BJ (cell line): ENCODE measurements around the gene ELAVL1. TPM values are rescaled to one million over a fixed set of nuclear protein-coding genes. Genes with fewer than 3 reads are reported as not detected.

Experiments used
- CTCF ChIA-PET: fragments of 350-600 bp; formaldehyde crosslinking; extraction: SDS; loops from one replicate; lab custom pipeline; 2021; ENCODE audit warnings: antibody characterized with exemption, inconsistent platforms; lab: Yijun Ruan, JAX
- POLR2A ChIA-PET: fragments of 300-600 bp; sonication (Branson Sonifier 250); formaldehyde crosslinking; extraction: SDS; loops from one replicate; lab custom pipeline; 2021; ENCODE audit warnings: antibody characterized with exemption; lab: Charles Lee
- DNase-seq: peaks from one replicate; pipeline ENCODE4 v3.0.0-alpha.2; 2011; ENCODE audit warnings: low read depth
- H3K27me3 ChIP-seq: 2 replicates; pipeline ENCODE4 v1.6.0; 2011; ENCODE audit warnings: low read length; ENCODE audit not compliant: control insufficient read depth, insufficient read depth
- H3K36me3 ChIP-seq: 2 replicates; pipeline ENCODE4 v1.5.1; 2011; ENCODE audit warnings: low read length; ENCODE audit not compliant: control insufficient read depth, insufficient read depth
- H3K4me3 ChIP-seq: 2 replicates; pipeline ENCODE4 v1.5.1; 2011; ENCODE audit warnings: low read depth, mild to moderate bottlenecking, control low read depth, low read length
- polyA plus RNA-seq: library from polyadenylated mRNA; depleted of rRNA; stranded (reverse); fragments of >200 nt; gene quantifications from 2 replicates; pipeline ENCODE4 v1.2.3, GENCODE V29; 2011
- TF ChIP-seq, protein P1 (sequence below): IDR thresholded peaks from 2 replicates; pipeline ENCODE4 v1.5.1; 2011; ENCODE audit warnings: low read depth, mild to moderate bottlenecking, control low read depth, inconsistent platforms, low read length, moderate library complexity; ENCODE audit not compliant: insufficient read depth

Gene ELAVL1
- polyA plus RNA-seq, 1 experiment: 41.2 TPM

DNA sequence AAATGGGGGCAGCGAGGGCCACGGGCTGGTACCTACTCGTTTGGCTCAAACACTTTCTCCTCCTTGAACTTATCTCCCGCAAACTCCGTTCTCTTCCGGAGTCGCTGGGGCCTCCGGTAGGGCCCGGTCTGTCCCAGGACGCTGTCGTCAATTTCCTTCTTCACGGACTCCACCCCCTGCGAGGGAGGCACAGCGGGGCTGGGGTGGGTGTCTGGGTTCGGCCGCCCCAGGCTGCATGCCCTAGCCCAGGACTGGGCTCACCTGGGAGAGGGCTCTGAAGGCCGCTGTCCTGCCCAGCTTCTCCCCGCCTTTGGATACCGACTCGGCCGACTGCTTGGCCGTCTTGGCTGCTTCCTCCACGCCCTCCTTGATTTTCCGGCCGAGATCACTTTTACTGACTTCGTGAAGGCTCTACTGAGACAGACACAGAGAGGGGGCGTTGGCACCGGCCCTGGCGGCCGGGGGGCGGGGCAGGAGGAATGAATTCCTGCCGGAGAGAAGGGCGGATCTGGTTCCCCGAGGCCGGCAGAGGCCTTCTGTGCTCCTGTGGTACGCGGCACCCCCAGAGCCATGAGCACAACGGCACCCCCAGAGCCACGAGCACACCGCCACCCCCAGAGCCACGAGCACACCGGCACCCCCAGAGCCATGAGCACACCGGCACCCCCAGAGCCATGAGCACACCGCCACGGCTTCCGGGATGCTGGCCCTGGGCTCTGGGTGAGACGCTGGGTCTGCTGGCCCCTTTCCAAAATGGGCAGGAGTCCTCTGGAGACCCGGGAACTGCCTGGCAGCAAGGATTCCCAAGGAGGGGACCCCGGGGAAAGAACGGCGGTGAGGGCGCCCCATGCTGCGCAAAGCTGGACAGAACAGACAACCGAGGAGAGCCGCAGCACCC lies 71.4 kb downstream of the ELAVL1 start:
- TF ChIP-seq, protein P1, sequence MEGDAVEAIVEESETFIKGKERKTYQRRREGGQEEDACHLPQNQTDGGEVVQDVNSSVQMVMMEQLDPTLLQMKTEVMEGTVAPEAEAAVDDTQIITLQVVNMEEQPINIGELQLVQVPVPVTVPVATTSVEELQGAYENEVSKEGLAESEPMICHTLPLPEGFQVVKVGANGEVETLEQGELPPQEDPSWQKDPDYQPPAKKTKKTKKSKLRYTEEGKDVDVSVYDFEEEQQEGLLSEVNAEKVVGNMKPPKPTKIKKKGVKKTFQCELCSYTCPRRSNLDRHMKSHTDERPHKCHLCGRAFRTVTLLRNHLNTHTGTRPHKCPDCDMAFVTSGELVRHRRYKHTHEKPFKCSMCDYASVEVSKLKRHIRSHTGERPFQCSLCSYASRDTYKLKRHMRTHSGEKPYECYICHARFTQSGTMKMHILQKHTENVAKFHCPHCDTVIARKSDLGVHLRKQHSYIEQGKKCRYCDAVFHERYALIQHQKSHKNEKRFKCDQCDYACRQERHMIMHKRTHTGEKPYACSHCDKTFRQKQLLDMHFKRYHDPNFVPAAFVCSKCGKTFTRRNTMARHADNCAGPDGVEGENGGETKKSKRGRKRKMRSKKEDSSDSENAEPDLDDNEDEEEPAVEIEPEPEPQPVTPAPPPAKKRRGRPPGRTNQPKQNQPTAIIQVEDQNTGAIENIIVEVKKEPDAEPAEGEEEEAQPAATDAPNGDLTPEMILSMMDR: no peak
- no peak for DNase-seq
- H3K27me3 ChIP-seq: no peaks in the 10 kb centered on the region
- no peak overlapping the region for H3K4me3 ChIP-seq
- ChIA-PET CTCF (interaction anchor here (1.0 to 1.1 kb wide), 2 partner anchors 8 to 10 kb away, joined by 3 read pairs; partner anchors contain the start of gene TIMM44), POLR2A (no interaction called here)
- H3K36me3 ChIP-seq: peaks cover 50% of the 10 kb centered on the region

DNA sequence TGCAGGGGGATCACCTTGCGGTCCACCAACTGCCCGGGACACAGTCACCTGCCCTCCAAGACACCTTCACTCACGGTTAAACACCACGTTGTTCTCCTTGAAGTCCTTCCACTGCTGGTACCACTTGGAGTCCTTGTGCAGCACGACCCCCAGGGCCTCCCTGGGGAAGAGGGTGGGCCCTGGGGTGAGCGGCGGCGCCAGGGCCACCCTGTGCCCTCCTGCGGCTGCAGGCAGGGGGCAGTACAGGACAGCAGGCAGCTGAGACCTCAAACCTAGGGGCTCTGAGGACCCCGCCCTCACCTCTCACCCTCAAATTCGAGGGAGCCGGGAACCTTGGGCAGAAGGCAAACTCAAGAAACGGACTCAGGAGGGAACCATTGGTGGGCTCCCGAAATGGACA lies 72.0 kb downstream of the ELAVL1 start:
- ChIA-PET CTCF (interaction anchor here (1.0 to 1.1 kb wide), 2 partner anchors 9 to 10 kb away, joined by 3 read pairs; partner anchors contain the start of gene TIMM44), POLR2A (no interaction called here)
- Histone ChIP-seq H3K36me3 (peaks cover 49% of the 10 kb centered on the region), H3K4me3 (no peak overlapping the region), H3K27me3 (no peaks in the 10 kb centered on the region)
- DNase-seq: no peak
- TF ChIP-seq, protein P1: peak; percentile 41

DNA sequence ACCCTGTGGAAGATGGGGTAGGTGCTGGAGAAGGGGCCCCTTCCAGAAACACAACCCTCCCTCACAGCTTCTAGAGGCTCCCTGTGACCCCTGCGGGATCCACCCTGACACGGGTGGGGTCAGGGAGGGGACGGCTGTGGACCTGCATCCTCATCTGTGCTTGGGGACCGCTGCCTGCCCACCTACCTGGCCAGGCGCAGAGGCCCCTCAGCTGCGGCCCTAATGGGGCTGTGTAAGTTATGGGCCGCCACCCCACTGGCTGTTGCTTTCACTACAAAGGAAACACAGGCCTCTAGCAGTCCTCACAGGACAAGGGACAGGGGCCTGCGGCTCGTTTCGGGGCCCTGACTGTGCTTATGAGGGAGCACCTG lies 72.5 kb downstream of the ELAVL1 start:
- ChIA-PET POLR2A (no interaction called here), CTCF (no interaction called here)
- Histone ChIP-seq H3K36me3 (peaks cover 49% of the 10 kb centered on the region), H3K27me3 (no peaks in the 10 kb centered on the region), H3K4me3 (no peak overlapping the region)
- TF ChIP-seq, protein P1: no peak
- DNase-seq: no peak

DNA sequence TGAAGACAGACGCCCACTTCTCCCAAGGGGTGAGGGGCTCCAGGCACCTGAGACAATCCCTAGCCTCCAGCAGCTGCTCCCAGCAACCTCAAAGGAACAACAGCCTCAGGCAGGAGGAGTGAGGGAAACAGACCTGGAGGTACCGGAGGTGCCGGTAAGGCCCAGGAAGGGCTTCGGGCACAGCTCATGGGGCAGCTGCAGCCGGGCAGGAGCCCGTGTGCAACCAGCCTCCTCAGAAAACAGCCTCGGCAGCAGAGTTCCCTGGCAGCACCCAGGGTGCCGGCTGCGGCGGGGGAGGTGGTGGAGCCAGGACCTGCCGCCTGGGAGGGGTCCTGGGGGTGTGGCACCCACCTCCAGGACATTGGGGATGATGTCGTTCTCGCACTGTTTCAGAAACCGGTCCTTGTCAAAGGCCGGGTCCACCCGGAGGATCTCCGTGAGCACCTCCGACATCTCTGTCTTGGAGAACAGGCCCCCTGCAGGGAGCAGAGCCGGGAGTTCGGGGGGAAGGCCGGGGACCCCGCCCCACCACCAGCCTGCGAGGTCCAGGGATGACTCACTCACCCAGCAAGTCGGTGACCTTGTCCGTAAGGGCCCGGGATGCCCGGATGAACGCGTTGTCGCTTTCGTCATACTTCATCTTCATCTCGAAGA lies 73.0 kb downstream of the ELAVL1 start:
- POLR2A ChIA-PET: no interaction called here
- H3K36me3 ChIP-seq: peaks cover 46% of the 10 kb centered on the region
- no peaks in the 10 kb centered on the region for H3K27me3 ChIP-seq
- DNase-seq: no peak
- TF ChIP-seq, protein P1: no peak
- CTCF ChIA-PET: interaction anchor here (4.5 kb wide), 1 partner anchor 11 kb away, joined by 34 read pairs; the partner anchor contains the start of gene TIMM44
- H3K4me3 ChIP-seq: no peak overlapping the region
